Measurements from ENCODE around the gene TAF7L.

GRCh38 chrX:101303790-101304189 is 12.7 kb upstream of the TAF7L start:
- TF ChIP-seq CTCF (conservative IDR thresholded peaks at IDR 0.05) = no peak
- no peak for TF ChIP-seq ZFX (IDR thresholded peaks at IDR 0.05)
